Smooth muscle cell (in vitro differentiated cells): ENCODE measurements around the gene C6orf47. TPM values are rescaled to one million over a fixed set of nuclear protein-coding genes. Genes with fewer than 3 reads are reported as not detected.

Experiments
- DNase-seq: peaks from one replicate; lab custom pipeline; 2025; ENCODE audit not compliant: unreplicated experiment; lab: John Stamatoyannopoulos, UW
- H2AFZ ChIP-seq: fragments of 200-600 bp; sonication (generic); 2 replicates; pipeline ENCODE4 v1.6.0; 2016; ENCODE audit warnings: antibody characterized with exemption, low read depth, mild to moderate bottlenecking
- H3F3A ChIP-seq: fragments of 200-600 bp; sonication (generic); 2 replicates; pipeline ENCODE4 v1.6.0; 2017; ENCODE audit warnings: antibody characterized with exemption, low read depth
- H3K27ac ChIP-seq: fragments of 200-600 bp; sonication (generic); 2 replicates; pipeline ENCODE4 v1.5.1; 2016; ENCODE audit warnings: low read depth, mild to moderate bottlenecking
- H3K27me3 ChIP-seq: fragments of 200-600 bp; sonication (generic); 2 replicates; pipeline ENCODE4 v1.6.1; 2016; ENCODE audit warnings: low read depth, mild to moderate bottlenecking
- H3K36me3 ChIP-seq: fragments of 200-600 bp; sonication (generic); 2 replicates; pipeline ENCODE4 v1.5.1; 2016; ENCODE audit warnings: low read depth
- H3K4me1 ChIP-seq: fragments of 200-600 bp; sonication (generic); 2 replicates; pipeline ENCODE4 v1.5.1; 2016; ENCODE audit warnings: low read depth
- H3K4me2 ChIP-seq: fragments of 200-600 bp; sonication (generic); 2 replicates; pipeline ENCODE4 v1.6.0; 2016; ENCODE audit warnings: mild to moderate bottlenecking
- H3K4me3 ChIP-seq: fragments of 200-600 bp; sonication (generic); 2 replicates; pipeline ENCODE4 v1.5.1; 2016; ENCODE audit warnings: mild to moderate bottlenecking
- H3K79me2 ChIP-seq: fragments of 200-600 bp; sonication (generic); 2 replicates; pipeline ENCODE4 v1.6.0; 2016; ENCODE audit warnings: low read depth, mild to moderate bottlenecking
- H3K9ac ChIP-seq: fragments of 200-600 bp; sonication (generic); 2 replicates; pipeline ENCODE4 v1.6.0; 2016; ENCODE audit warnings: low read depth
- H3K9me3 ChIP-seq: fragments of 200-600 bp; sonication (generic); replicated peaks from 2 replicates; pipeline ENCODE4 v1.5.1; 2016; ENCODE audit warnings: low read depth
- H4K20me1 ChIP-seq: fragments of 200-600 bp; sonication (generic); 2 replicates; pipeline ENCODE4 v1.6.0; 2016; ENCODE audit warnings: low read depth
- CTCF ChIP-seq: fragments of 200-600 bp; sonication (generic); IDR thresholded peaks from 2 replicates; pipeline ENCODE4 v1.5.1; 2017; ENCODE audit warnings: borderline replicate concordance, mild to moderate bottlenecking, antibody characterized with exemption; ENCODE audit not compliant: insufficient read depth, poor library complexity, severe bottlenecking
- WGBS: methylation state at CpG from one replicate; pipeline ENCODE4 v1.1.7; 2016; ENCODE audit warnings: low lambda C conversion rate; 5-methylcytosine and 5-hydroxymethylcytosine counted together
- polyA plus RNA-seq: library from polyadenylated mRNA; unstranded; fragments of >200 nt; fragmentation: Nextera tagmentation; extraction: Ambion mirVana; gene quantifications from 2 replicates; pipeline ENCODE4 v1.2.1, GENCODE V29; 2016
- total RNA-seq: library from RNA; depleted of rRNA; stranded (reverse); fragments of >200 nt; gene quantifications from 2 replicates; pipeline ENCODE4 v1.2.3, GENCODE V29; 2014

Gene C6orf47
- total and polyA plus RNA-seq, 2 experiments from 2014 or later: 7.1 to 15.5 TPM

GRCh38 chr6:31661262-31662123, 915 bp upstream of the C6orf47 start:
- no peak for TF ChIP-seq CTCF
- H3K27me3 ChIP-seq: no peaks in the 10 kb centered on the region
- no peak overlapping the region for H2AFZ ChIP-seq
- H3K9me3 ChIP-seq: no peaks in the 10 kb centered on the region
- H3K36me3 ChIP-seq: no peaks in the 10 kb centered on the region
- H3K9ac ChIP-seq: peak overlapping the region; percentile 3
- H3K79me2 ChIP-seq: peaks cover 51% of the 10 kb centered on the region
- peak overlapping the region; percentile 74 for H3K4me3 ChIP-seq
- 89% methylated on average over 12 of the region's 12 CpGs for WGBS
- peaks cover 12% of the 10 kb centered on the region for H3F3A ChIP-seq
- H4K20me1 ChIP-seq: peaks cover 15% of the 10 kb centered on the region
- peak overlapping the region; percentile 69 for H3K27ac ChIP-seq
- peaks cover 27% of the 10 kb centered on the region for H3K4me1 ChIP-seq
- no peak for DNase-seq
- peak overlapping the region; percentile 92 for H3K4me2 ChIP-seq

GRCh38 chr6:31659649-31660380, 763 bp downstream of the C6orf47 start:
- Histone ChIP-seq H4K20me1 (peaks cover 15% of the 10 kb centered on the region), H3K36me3 (no peaks in the 10 kb centered on the region), H3F3A (peaks cover 12% of the 10 kb centered on the region), H3K9me3 (no peaks in the 10 kb centered on the region), H3K27me3 (no peaks in the 10 kb centered on the region), H3K4me3 (peak overlapping the region; percentile 74), H3K79me2 (peaks cover 51% of the 10 kb centered on the region), H2AFZ (no peak overlapping the region), H3K27ac (peak overlapping the region; percentile 69), H3K4me1 (peaks cover 25% of the 10 kb centered on the region), H3K4me2 (peak overlapping the region; percentile 92), H3K9ac (peak overlapping the region; percentile 84)
- no peak for DNase-seq
- WGBS: 42% methylated on average over 13 of the region's 13 CpGs
- no peak for TF ChIP-seq CTCF

- Histone ChIP-seq H3K9ac (no peak overlapping the region), H3K36me3 (no peaks in the 10 kb centered on the region), H3K4me1 (peaks cover 22% of the 10 kb centered on the region), H3K27me3 (no peaks in the 10 kb centered on the region), H3K4me2 (peak overlapping the region; percentile 92), H3K79me2 (peaks cover 58% of the 10 kb centered on the region), H3K9me3 (no peaks in the 10 kb centered on the region), H2AFZ (no peak overlapping the region), H3K27ac (peak overlapping the region; percentile 69), H4K20me1 (peaks cover 15% of the 10 kb centered on the region), H3K4me3 (peak overlapping the region; percentile 74), H3F3A (peaks cover 6% of the 10 kb centered on the region)
- no peak for TF ChIP-seq CTCF
- 95% methylated on average over 13 of the region's 13 CpGs for WGBS
- DNase-seq: no peak
Measured at GRCh38 chr6:31658983-31659648, 1.5 kb downstream of the C6orf47 start.
